H1 (cell line): Measurements from ENCODE around the gene ESPNL. TPM values are rescaled to one million over a fixed set of nuclear protein-coding genes. Genes with fewer than 3 reads are reported as not detected.

Experiments used
- MAFK ChIP-seq: IDR thresholded peaks from 2 replicates; pipeline ENCODE4 v1.6.1; 2012; ENCODE audit warnings: low read depth, mild to moderate bottlenecking, improper control_type of control experiment, low read length
- RFX5 ChIP-seq: IDR thresholded peaks from 2 replicates; pipeline ENCODE4 v1.6.1; 2011; ENCODE audit warnings: low read depth, low read length, improper control_type of control experiment, borderline replicate concordance
- RNF2 ChIP-seq: fragments of 200-900, 300-1000 bp; sonication (generic); IDR thresholded peaks from 2 replicates; pipeline ENCODE4 v1.7.1; 2016; ENCODE audit warnings: borderline replicate concordance, low read depth, mild to moderate bottlenecking, antibody characterized with exemption, low read length; ENCODE audit not compliant: poor library complexity, severe bottlenecking; ENCODE audit errors: missing control alignments
- polyA plus RNA-seq, 7 experiments: library from polyadenylated mRNA; depleted of rRNA in 3 of 7; stranded (reverse) in 5 of 7; unstranded in 2 of 7; fragments of >200 nt in 5 of 7; fragments of 200-250 nt in 2 of 7; gene quantifications; 1 replicate in 5 of 7; 2 replicates in 1 of 7; 4 replicates in 1 of 7; pipeline versions ENCODE4 v1.2.1 to v1.2.3, GENCODE V29; 2011 to 2013; ENCODE audit warnings: missing spikeins in 2 of 7, mixed read lengths in 2 of 7
- total RNA-seq: library from RNA; stranded (reverse); fragmentation: NEBNext Ultra II Directional; extraction: Animal tissue kit (Norgen Biotek cat#: 25700); gene quantifications from 2 replicates; pipeline ENCODE4 v1.2.1, GENCODE V29; 2021
- TF ChIP-seq, protein P1 (sequence below): fragments of 300-600 bp; sonication (generic); IDR thresholded peaks from 2 replicates; pipeline ENCODE4 v1.7.1; 2012; ENCODE audit warnings: low read length, moderate library complexity, mild to moderate bottlenecking, inconsistent platforms; ENCODE audit not compliant: insufficient replicate concordance

ESPNL gene
- total and polyA plus RNA-seq, 2 of the 8 experiments (the other 6 are each of a cell fraction or from before 2014, with no cell fraction given) = 0.68 to 1.3 TPM

DNA sequence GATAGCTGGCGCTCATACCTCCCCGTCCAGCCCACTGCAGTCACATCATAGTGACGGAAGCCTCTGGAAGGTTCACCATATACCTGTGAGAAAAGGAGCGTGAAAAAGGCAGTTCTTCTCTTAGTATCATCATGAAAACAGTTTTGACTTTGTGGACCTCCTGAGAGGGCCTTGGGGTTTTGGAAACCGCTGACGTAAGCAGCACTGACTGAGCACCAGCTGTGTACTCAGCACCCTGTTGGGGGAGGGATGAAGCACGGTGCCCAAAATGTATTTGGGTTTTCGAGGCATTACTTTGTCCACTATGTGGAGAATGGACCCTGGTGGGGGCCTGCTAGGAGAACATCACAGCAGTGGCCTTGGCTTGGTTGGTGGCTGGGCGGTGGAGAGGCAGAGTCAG lies 33.9 kb upstream of the ESPNL start (continued):
- TF ChIP-seq, protein P1, sequence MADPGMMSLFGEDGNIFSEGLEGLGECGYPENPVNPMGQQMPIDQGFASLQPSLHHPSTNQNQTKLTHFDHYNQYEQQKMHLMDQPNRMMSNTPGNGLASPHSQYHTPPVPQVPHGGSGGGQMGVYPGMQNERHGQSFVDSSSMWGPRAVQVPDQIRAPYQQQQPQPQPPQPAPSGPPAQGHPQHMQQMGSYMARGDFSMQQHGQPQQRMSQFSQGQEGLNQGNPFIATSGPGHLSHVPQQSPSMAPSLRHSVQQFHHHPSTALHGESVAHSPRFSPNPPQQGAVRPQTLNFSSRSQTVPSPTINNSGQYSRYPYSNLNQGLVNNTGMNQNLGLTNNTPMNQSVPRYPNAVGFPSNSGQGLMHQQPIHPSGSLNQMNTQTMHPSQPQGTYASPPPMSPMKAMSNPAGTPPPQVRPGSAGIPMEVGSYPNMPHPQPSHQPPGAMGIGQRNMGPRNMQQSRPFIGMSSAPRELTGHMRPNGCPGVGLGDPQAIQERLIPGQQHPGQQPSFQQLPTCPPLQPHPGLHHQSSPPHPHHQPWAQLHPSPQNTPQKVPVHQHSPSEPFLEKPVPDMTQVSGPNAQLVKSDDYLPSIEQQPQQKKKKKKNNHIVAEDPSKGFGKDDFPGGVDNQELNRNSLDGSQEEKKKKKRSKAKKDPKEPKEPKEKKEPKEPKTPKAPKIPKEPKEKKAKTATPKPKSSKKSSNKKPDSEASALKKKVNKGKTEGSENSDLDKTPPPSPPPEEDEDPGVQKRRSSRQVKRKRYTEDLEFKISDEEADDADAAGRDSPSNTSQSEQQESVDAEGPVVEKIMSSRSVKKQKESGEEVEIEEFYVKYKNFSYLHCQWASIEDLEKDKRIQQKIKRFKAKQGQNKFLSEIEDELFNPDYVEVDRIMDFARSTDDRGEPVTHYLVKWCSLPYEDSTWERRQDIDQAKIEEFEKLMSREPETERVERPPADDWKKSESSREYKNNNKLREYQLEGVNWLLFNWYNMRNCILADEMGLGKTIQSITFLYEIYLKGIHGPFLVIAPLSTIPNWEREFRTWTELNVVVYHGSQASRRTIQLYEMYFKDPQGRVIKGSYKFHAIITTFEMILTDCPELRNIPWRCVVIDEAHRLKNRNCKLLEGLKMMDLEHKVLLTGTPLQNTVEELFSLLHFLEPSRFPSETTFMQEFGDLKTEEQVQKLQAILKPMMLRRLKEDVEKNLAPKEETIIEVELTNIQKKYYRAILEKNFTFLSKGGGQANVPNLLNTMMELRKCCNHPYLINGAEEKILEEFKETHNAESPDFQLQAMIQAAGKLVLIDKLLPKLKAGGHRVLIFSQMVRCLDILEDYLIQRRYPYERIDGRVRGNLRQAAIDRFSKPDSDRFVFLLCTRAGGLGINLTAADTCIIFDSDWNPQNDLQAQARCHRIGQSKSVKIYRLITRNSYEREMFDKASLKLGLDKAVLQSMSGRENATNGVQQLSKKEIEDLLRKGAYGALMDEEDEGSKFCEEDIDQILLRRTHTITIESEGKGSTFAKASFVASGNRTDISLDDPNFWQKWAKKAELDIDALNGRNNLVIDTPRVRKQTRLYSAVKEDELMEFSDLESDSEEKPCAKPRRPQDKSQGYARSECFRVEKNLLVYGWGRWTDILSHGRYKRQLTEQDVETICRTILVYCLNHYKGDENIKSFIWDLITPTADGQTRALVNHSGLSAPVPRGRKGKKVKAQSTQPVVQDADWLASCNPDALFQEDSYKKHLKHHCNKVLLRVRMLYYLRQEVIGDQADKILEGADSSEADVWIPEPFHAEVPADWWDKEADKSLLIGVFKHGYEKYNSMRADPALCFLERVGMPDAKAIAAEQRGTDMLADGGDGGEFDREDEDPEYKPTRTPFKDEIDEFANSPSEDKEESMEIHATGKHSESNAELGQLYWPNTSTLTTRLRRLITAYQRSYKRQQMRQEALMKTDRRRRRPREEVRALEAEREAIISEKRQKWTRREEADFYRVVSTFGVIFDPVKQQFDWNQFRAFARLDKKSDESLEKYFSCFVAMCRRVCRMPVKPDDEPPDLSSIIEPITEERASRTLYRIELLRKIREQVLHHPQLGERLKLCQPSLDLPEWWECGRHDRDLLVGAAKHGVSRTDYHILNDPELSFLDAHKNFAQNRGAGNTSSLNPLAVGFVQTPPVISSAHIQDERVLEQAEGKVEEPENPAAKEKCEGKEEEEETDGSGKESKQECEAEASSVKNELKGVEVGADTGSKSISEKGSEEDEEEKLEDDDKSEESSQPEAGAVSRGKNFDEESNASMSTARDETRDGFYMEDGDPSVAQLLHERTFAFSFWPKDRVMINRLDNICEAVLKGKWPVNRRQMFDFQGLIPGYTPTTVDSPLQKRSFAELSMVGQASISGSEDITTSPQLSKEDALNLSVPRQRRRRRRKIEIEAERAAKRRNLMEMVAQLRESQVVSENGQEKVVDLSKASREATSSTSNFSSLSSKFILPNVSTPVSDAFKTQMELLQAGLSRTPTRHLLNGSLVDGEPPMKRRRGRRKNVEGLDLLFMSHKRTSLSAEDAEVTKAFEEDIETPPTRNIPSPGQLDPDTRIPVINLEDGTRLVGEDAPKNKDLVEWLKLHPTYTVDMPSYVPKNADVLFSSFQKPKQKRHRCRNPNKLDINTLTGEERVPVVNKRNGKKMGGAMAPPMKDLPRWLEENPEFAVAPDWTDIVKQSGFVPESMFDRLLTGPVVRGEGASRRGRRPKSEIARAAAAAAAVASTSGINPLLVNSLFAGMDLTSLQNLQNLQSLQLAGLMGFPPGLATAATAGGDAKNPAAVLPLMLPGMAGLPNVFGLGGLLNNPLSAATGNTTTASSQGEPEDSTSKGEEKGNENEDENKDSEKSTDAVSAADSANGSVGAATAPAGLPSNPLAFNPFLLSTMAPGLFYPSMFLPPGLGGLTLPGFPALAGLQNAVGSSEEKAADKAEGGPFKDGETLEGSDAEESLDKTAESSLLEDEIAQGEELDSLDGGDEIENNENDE = no peak
- TF ChIP-seq RFX5 (no peak), RNF2 (no peak), MAFK (no peak)
